GM21360 (cell line): Measurements from ENCODE around the gene CEP76.
"Not testable (repeated sequence)": the region's sequence is repeated elsewhere in the genome, so short reads cannot be mapped to it uniquely, and the experiment has no call there.

Source experiments
- ATAC-seq: cut with Tn5 transposase; IDR thresholded peaks from one replicate; pipeline ENCODE4 v1.9.1; 2021; ENCODE audit warnings: mild to moderate bottlenecking, moderate library complexity; ENCODE audit not compliant: unreplicated experiment

The CEP76 gene

GRCh38 chr18:12645751-12646203 is 56.7 kb downstream of the CEP76 start:
- ATAC-seq, result no peak

DNA sequence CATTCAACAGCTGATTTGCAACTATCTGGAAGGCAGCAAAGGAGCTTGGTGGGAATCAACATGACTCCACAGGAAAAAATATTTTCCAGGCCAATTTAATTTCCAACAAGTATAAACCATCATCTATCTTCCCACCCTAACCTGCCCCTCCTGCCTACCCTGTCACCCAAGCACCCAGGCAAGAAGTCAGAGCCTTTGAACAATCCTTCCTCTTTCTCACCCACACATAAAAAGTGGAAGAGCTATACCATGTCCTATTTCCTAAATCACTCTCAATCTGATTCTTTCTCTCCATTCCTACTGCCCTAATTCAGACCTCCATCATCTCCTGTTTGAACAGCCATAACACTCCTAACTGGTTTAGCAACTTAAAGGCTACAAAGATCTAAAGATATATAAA is 57.3 kb downstream of the CEP76 start:
- no peak for ATAC-seq

DNA sequence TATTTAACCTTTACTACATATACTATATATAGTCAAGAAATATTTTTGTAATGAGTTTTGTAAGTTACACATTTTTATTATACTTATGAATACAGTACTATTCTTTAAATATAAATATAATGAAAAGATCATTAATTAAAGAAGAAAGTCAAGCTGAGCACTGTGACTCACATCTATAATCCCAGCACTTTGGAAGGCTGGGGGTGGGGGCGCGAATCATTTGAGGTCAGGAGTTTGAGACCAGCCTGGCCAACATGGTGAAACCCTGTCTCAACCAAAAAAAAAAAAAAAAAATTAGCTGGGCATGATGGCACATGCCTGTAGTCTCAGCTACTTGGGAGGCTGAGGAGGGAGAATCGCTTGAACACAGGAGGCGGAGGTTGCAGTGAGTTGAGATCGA is 58.8 kb downstream of the CEP76 start:
- ATAC-seq, result not testable (repeated sequence)

- ATAC-seq, result no peak
Measured at GRCh38 chr18:12640881-12641200, 61.7 kb downstream of the CEP76 start.

DNA sequence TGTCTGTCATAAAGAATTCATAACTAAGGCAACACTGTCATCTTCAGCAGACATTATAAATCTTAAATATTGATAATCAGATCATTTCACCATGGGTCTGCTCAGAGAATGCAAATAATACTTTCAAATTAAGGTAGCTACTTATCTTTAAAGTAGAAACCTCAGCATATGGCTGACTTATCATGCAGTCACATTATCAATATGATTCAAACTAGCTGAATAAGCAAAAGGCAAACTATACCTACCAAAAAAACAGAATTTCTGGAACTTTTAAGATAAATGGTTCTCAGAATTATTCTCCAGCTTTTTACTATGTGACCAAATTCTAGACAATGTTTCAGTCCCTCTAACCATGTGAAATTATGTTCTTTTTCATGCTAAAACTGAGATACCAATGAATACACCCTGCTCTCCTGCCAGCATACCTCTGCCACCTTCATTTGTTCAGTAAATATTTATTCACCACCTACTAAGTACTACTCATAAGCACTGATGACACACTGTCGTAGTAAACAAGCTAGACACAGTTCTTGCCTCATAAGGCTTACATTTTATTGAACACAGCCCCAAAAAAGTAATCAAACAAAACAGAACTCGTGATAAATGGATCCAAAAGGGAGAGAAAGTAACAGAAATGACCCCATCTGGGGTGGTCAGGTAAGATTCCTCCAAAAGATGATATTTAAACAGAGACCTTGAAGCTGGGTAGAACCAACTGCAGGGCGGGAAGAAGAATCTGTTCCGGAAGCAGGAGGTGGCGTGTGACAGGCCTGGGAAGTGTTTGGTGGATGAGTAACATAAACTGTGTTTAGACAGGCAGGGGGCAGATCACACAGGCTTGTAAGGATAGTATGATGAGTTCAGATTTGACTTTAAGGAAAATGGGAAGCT is 62.3 kb downstream of the CEP76 start:
- no peak for ATAC-seq

GRCh38 chr18:12638644-12639124 is 63.8 kb downstream of the CEP76 start:
- ATAC-seq, result no peak

DNA sequence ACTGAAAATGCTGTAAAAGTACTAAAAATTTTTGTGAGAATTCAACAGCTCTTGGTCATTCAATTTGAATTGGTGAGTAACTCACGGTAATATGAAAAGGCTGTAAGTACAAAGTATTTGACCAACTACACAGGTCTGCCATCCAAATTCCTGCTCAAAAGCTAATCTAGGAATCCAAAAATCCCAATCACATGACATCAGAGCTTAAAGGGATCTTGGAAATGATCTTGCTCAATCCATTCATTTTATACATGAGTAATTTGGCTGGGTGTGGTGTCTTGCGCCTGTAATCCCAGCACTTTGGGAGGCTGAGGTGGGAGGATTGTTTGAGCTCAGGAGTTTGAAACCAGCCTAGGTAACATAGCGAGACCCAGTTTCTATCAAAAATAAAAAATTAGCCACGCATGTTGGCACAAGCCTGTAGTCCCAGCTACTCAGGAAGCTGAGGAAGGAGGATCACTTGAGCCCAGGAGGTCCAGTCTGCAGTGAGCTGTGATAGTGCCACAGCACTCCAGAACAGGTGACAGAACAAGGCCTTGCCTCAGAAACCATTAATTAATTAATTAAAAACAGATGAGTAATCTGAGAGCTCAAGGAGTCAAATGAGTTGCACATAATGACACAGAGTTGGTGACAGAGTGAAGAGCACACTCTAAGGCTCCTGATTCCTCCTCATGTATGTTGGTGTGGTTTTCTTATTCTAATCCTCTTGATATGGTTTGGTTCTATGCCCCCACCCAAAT is 64.5 kb downstream of the CEP76 start:
- ATAC-seq, result no peak

DNA sequence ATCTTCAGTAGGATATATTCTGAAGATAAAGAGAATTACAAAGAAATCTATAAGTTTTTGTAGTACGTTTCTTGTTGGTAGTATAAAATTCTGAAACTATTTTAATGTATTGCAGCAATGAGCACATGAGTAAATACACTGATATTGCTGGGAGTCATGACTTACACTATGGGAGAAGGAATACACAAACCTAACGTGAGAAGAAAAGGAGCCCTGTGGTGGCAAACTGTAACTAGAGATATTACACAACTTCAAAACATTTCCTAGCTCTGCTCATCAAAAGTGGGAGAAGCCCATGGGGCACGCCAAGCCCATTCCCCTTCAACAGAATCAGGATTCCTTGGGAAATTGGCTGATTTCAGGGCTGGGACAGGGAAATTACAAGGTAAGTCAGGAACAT is 65.1 kb downstream of the CEP76 start:
- ATAC-seq, result no peak

DNA sequence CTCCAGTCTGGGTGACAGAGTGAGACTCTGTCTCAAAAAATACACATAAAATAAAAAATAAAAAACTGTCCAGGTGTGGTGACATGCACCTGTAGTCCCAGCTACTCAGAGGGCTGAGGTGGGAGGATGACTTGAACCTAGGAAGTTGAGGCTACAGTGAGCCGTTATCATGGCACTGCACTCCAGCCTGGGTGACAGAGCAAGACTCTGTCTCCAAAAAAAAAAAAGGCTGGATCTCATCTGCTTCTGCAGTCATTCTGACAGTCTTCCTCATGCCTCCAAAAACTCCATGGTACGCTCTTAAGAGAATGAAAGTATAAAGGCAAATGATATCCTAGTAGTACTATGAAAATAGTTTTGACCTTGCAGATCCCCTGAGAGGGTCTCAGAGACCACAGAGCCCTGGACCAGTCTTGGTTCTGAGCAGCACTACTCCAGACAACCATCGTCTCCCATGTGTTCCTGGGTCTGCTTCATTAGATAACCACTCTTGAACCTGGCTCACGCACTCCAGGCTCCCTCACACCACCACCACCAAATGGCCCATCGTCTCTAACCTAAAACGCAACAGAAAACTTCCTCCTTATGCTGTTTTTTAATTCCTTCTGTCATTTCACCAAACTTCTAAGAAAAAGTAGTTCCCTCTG is 70.6 kb downstream of the CEP76 start:
- no peak for ATAC-seq

GRCh38 chr18:12630136-12630535 is 72.4 kb downstream of the CEP76 start:
- no peak for ATAC-seq

GRCh38 chr18:12628706-12629702 is 73.5 kb downstream of the CEP76 start:
- no peak for ATAC-seq

DNA sequence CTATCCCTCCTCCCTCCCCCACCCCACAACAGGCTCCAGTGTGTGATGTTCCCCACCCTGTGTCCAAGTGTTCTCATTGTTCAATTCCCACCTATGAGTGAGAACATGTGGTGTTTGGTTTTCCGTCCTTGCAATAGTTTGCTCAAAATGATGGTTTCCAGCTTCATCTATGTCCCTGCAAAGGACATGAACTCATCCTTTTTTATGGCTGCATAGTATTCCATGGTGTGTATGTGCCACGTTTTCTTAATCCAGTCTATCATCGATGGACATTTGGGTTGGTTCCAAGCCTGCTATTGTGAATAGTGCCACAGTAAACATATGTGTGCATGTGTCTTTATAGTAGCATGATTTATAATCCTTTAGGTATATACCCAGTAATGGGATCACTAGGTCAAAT is 75.3 kb downstream of the CEP76 start:
- ATAC-seq, result not testable (repeated sequence)

DNA sequence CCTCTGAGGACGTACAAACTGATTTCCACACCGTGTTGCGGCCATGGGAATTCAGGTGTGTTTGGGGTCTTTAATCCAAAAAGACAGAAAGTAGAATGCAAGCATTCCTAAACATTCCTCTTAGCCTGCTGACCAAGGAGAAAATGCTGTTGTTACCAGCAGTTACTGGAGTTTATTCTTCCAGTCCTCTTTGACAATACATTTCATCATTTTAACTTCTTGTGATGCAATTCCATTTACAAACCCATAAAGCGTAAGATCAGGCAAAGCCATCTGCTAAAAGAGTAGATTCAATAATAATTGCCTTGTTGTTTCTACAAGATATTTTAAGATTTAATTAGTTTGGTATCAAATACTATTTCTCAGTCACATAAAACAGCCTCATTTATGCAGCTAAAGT is 77.3 kb downstream of the CEP76 start:
- ATAC-seq, result no peak
